ENCODE measurements around the gene LRRN2. TPM values are rescaled to one million over a fixed set of nuclear protein-coding genes. Genes with fewer than 3 reads are reported as not detected.

Gene LRRN2
- polyA plus RNA-seq, 1 of the 3 experiments (the other 2 are of a cell fraction) = not detected

DNA sequence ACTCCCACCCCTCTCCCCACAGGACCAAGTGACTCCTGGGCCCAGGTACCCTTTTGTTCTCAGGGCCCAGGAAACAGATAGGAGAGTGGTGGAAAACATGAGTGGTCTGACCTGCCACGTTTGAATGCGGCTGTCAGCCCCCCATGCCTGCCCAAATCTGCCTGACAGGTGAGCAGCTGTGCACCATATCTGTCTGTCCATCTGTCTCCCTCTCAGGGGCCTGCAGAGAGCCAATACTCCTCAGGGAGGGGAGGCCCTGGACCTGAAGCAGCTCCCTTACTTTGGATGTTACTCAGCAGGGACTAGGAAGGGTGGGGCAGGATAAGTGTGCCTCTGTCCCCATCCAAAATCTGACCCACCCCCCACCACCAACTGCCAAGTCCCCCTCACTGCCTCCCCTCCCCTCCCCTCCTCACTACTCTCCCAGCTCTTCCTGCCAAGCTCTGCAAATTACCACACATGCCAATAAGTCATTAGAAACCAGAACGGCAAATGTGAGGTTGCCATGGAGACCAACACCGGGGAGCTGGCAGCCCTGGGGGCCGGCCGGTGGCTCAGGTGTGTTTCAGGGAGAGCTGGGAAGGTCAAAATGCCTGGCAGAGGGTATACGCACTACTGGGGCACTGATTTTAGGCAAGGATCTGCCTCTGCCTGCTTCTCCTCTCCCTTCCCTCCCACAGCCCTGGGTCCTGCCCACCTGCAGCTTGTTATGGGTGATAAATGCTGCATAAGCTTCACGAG is 11.5 kb downstream of the LRRN2 start:
- no peak for TF ChIP-seq MEF2A (IDR thresholded peaks at IDR 0.05; ENCODE audit: borderline replicate concordance, low read depth)
- TF ChIP-seq POLR2AphosphoS5 (IDR thresholded peaks at IDR 0.05; ENCODE audit: low read depth, low read length) = no peak
- no peak for TF ChIP-seq NFIC (IDR thresholded peaks at IDR 0.05; ENCODE audit: borderline replicate concordance)
- TF ChIP-seq, protein P1, sequence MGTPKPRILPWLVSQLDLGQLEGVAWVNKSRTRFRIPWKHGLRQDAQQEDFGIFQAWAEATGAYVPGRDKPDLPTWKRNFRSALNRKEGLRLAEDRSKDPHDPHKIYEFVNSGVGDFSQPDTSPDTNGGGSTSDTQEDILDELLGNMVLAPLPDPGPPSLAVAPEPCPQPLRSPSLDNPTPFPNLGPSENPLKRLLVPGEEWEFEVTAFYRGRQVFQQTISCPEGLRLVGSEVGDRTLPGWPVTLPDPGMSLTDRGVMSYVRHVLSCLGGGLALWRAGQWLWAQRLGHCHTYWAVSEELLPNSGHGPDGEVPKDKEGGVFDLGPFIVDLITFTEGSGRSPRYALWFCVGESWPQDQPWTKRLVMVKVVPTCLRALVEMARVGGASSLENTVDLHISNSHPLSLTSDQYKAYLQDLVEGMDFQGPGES (IDR thresholded peaks at IDR 0.05; ENCODE audit: low read depth, low read length) = no peak
- TF ChIP-seq FOXJ3 (CRISPR knock-in tag; IDR thresholded peaks at IDR 0.05) = no peak
- TF ChIP-seq, protein P2, sequence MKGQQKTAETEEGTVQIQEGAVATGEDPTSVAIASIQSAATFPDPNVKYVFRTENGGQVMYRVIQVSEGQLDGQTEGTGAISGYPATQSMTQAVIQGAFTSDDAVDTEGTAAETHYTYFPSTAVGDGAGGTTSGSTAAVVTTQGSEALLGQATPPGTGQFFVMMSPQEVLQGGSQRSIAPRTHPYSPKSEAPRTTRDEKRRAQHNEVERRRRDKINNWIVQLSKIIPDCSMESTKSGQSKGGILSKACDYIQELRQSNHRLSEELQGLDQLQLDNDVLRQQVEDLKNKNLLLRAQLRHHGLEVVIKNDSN (IDR thresholded peaks at IDR 0.05; ENCODE audit: borderline replicate concordance, low read depth) = no peak
- TF ChIP-seq, protein P3, sequence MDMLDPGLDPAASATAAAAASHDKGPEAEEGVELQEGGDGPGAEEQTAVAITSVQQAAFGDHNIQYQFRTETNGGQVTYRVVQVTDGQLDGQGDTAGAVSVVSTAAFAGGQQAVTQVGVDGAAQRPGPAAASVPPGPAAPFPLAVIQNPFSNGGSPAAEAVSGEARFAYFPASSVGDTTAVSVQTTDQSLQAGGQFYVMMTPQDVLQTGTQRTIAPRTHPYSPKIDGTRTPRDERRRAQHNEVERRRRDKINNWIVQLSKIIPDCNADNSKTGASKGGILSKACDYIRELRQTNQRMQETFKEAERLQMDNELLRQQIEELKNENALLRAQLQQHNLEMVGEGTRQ (IDR thresholded peaks at IDR 0.05; ENCODE audit: borderline replicate concordance, low read depth, low read length) = no peak
- TF ChIP-seq SIN3A (IDR thresholded peaks at IDR 0.05; ENCODE audit: borderline replicate concordance, low read depth, low read length) = no peak
- no peak for TF ChIP-seq CHD2 (IDR thresholded peaks at IDR 0.05; ENCODE audit: low read length, partially characterized antibody)
- TF ChIP-seq, protein P4, sequence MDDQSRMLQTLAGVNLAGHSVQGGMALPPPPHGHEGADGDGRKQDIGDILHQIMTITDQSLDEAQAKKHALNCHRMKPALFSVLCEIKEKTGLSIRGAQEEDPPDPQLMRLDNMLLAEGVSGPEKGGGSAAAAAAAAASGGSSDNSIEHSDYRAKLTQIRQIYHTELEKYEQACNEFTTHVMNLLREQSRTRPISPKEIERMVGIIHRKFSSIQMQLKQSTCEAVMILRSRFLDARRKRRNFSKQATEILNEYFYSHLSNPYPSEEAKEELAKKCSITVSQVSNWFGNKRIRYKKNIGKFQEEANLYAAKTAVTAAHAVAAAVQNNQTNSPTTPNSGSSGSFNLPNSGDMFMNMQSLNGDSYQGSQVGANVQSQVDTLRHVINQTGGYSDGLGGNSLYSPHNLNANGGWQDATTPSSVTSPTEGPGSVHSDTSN (IDR thresholded peaks at IDR 0.05) = no peak
- no peak for TF ChIP-seq TCF12 (IDR thresholded peaks at IDR 0.05)
- no peak for TF ChIP-seq YY1 (IDR thresholded peaks at IDR 0.05; ENCODE audit: low read depth)
- no peak for TF ChIP-seq ELF1 (IDR thresholded peaks at IDR 0.05)
- no peak for TF ChIP-seq RXRA (IDR thresholded peaks at IDR 0.05; ENCODE audit: borderline replicate concordance, low read depth)
- TF ChIP-seq RAD21 (IDR thresholded peaks at IDR 0.05; ENCODE audit: low read length) = no peak
- no peak for TF ChIP-seq RFX5 (IDR thresholded peaks at IDR 0.05; ENCODE audit: low read length)
- no peak for TF ChIP-seq TEAD4 (IDR thresholded peaks at IDR 0.05; ENCODE audit: borderline replicate concordance, insufficient read depth)
- H3K9me2 ChIP-seq = no peaks in the 10 kb centered on the region
- H3K79me2 ChIP-seq (ENCODE audit: insufficient read depth) = no peaks in the 10 kb centered on the region
- H3K4me3 ChIP-seq (ENCODE audit: low read depth in 2 of 2, low read length in 1 of 2) = no peak overlapping the region
- H3F3A ChIP-seq (replicated peaks; ENCODE audit: insufficient read depth) = no peaks in the 10 kb centered on the region
- no peak overlapping the region for H2AFZ ChIP-seq (ENCODE audit: low read depth)
- H3K9me3 ChIP-seq = no peaks in the 10 kb centered on the region
- peaks cover 0 to 7% of the 10 kb centered on the region in 2 experiments; a peak in 1 of 4 replicates for H3K4me1 ChIP-seq (ENCODE audit: control insufficient read depth in 1 of 2, insufficient read depth in 2 of 2, low read depth in 1 of 2, low read length in 1 of 2)
- ChIA-PET CTCF (interaction anchor here (1.1 to 3.9 kb wide), 4 partner anchors 9 to 133 kb away, joined by 3 to 12 read pairs (median 4); no protein-coding TSS in a partner anchor), POLR2A (no interaction called here)
- WGBS (ENCODE audit: low lambda C conversion rate) = 25% methylated on average over 4 of the region's 8 CpGs
- H3K27ac ChIP-seq (ENCODE audit: low read depth in 2 of 2, low read length in 1 of 2) = no peak overlapping the region
- no peaks in the 10 kb centered on the region for H3K36me3 ChIP-seq (replicated peaks in 1 of 2; ENCODE audit: control insufficient read depth in 1 of 2, insufficient read depth in 2 of 2, low read length in 1 of 2)
- H4K20me1 ChIP-seq (ENCODE audit: insufficient read depth) = no peaks in the 10 kb centered on the region
- DNase-seq = peak; percentile 41
- no peak overlapping the region for H3K9ac ChIP-seq
- H3K27me3 ChIP-seq (ENCODE audit: insufficient read depth) = peaks cover 24% of the 10 kb centered on the region; the same call in 1 of the 2 replicates
- no peak overlapping the region for H3K4me2 ChIP-seq
